HepG2 (cell line): ENCODE measurements around the gene CUL2. TPM values are rescaled to one million over a fixed set of nuclear protein-coding genes. Genes with fewer than 3 reads are reported as not detected.

ENCODE experiments used
- ATAC-seq: fragments of 200-7000 bp; cut with Tn5 transposase; 3 replicates; pipeline ENCODE4 v1.9.1; 2020; ENCODE audit warnings: mild to moderate bottlenecking, moderate library complexity
- BruUV-seq: library from RNA; stranded (reverse); fragments of 400-500 nt; replicated peaks from 2 replicates; lab custom pipeline; 2021; lab: Mats Ljungman, UMichigan
- CTCF ChIA-PET: fragments of 300-600 bp; formaldehyde crosslinking; extraction: SDS; loops from one replicate; lab custom pipeline; 2021; ENCODE audit warnings: low total read pairs, inconsistent platforms, low intra/inter-chr PET ratio; lab: Yijun Ruan, JAX
- POLR2A ChIA-PET: fragments of 350-600 bp; sonication (Branson Sonifier 250); formaldehyde crosslinking; loops from one replicate; lab custom pipeline; 2020; ENCODE audit warnings: antibody characterized with exemption, inconsistent platforms; lab: Yijun Ruan, JAX
- DNase-seq: peaks from one replicate; pipeline ENCODE4 v3.0.0-alpha.2; 2015; ENCODE audit warnings: low spot score
- FAIRE-seq: peaks from 3 replicates; lab custom pipeline; 2011; peaks lifted over from hg19 to GRCh38; lab: Jason Lieb, UNC
- H2AFZ ChIP-seq: one replicate; pipeline ENCODE4 v1.6.1; 2011; ENCODE audit warnings: low read length, inconsistent platforms
- H3K27ac ChIP-seq: fragments of 300-600 bp; 3 replicates; pipeline ENCODE4 v1.8.0; 2011; ENCODE audit warnings: mixed run types, mild to moderate bottlenecking, mixed read lengths, low read length, inconsistent platforms; ENCODE audit not compliant: insufficient read depth; ENCODE audit errors: extremely low read length
- H3K27me3 ChIP-seq, 2 experiments: fragments of 200-600 bp in 1 of 2; 2 replicates in 1 of 2; 3 replicates in 1 of 2; pipeline versions ENCODE4 v1.6.0 to v1.8.0; 2011; ENCODE audit warnings: low read length in 2 of 2, mild to moderate bottlenecking in 2 of 2, moderate library complexity in 2 of 2, inconsistent platforms in 1 of 2; ENCODE audit not compliant: insufficient read depth in 2 of 2, control insufficient read depth in 1 of 2
- H3K36me3 ChIP-seq, 2 experiments: fragments of 200-600 bp in 1 of 2; replicated peaks in 1 of 2; 2 replicates in 1 of 2; 3 replicates in 1 of 2; pipeline versions ENCODE4 v1.5.1 to v1.8.0; 2011; ENCODE audit warnings: low read length in 2 of 2, inconsistent platforms in 1 of 2; ENCODE audit not compliant: insufficient read depth in 2 of 2, control insufficient read depth in 1 of 2
- H3K4me1 ChIP-seq: 2 replicates; pipeline ENCODE4 v1.5.1; 2012; ENCODE audit warnings: low read length, inconsistent platforms; ENCODE audit not compliant: insufficient read depth
- H3K4me2 ChIP-seq: 2 replicates; pipeline ENCODE4 v1.6.0; 2011; ENCODE audit warnings: low read depth, low read length, inconsistent platforms
- H3K4me3 ChIP-seq, 3 experiments: fragments of 200-600 bp in 1 of 3; sonication (generic), shearing (Covaris generic) in 1 of 3; replicated peaks in 1 of 3; 2 replicates each; pipeline ENCODE4 v1.5.1; 2011 to 2016; ENCODE audit warnings: low read length in 3 of 3, inconsistent platforms in 2 of 3, low read depth in 2 of 3, mild to moderate bottlenecking in 2 of 3, control low read depth in 1 of 3, mixed read lengths in 1 of 3; ENCODE audit not compliant: insufficient read depth in 1 of 3
- H3K79me2 ChIP-seq: one replicate; pipeline ENCODE4 v1.6.1; 2011; ENCODE audit warnings: low read length, inconsistent platforms; ENCODE audit not compliant: insufficient read depth
- H3K9ac ChIP-seq: 2 replicates; pipeline ENCODE4 v1.6.0; 2011; ENCODE audit warnings: mild to moderate bottlenecking, low read depth, low read length, inconsistent platforms; ENCODE audit not compliant: insufficient read depth
- H3K9me3 ChIP-seq: 2 replicates; pipeline ENCODE4 v1.5.1; 2012; ENCODE audit warnings: mild to moderate bottlenecking, low read length
- H4K20me1 ChIP-seq: 2 replicates; pipeline ENCODE4 v1.6.0; 2011; ENCODE audit warnings: inconsistent platforms, mild to moderate bottlenecking, low read length, moderate library complexity; ENCODE audit not compliant: insufficient read depth
- AKAP8 ChIP-seq: sonication (generic); formaldehyde crosslinking; IDR thresholded peaks from 2 replicates; pipeline ENCODE4 v1.5.1; 2020; ENCODE audit warnings: mild to moderate bottlenecking, missing genetic modification reagents
- ARID5B ChIP-seq: IDR thresholded peaks from 2 replicates; pipeline ENCODE4 v1.4.0; 2020; ENCODE audit warnings: mild to moderate bottlenecking, missing genetic modification reagents
- E2F1 ChIP-seq: sonication (generic); formaldehyde crosslinking; IDR thresholded peaks from 2 replicates; pipeline ENCODE4 v1.5.0; 2020; ENCODE audit warnings: missing genetic modification reagents
- E2F5 ChIP-seq: sonication (generic); formaldehyde crosslinking; conservative IDR thresholded peaks from 2 replicates; pipeline ENCODE4 v1.4.0; 2020; ENCODE audit warnings: missing genetic modification reagents
- POLR2A ChIP-seq, 2 experiments: IDR thresholded peaks; 2 replicates each; pipeline ENCODE4 v1.6.1; 2011; ENCODE audit warnings: low read depth in 2 of 2, low read length in 2 of 2, mild to moderate bottlenecking in 1 of 2, moderate library complexity in 1 of 2; ENCODE audit not compliant: insufficient read depth in 1 of 2
- RFXAP ChIP-seq: sonication (generic); formaldehyde crosslinking; IDR thresholded peaks from 2 replicates; pipeline ENCODE4 v1.4.0; 2020; ENCODE audit warnings: missing genetic modification reagents, borderline replicate concordance
- TAF15 ChIP-seq: fragments of 200-400 bp; formaldehyde crosslinking; IDR thresholded peaks from one replicate; pipeline ENCODE4 v1.6.1; 2018; ENCODE audit warnings: mild to moderate bottlenecking, low read depth, low read length; ENCODE audit not compliant: poor library complexity, severe bottlenecking
- ZBTB40 ChIP-seq, 2 experiments: fragments of 450-650 bp in 1 of 2; sonication (generic) in 1 of 2; formaldehyde crosslinking in 1 of 2; IDR thresholded peaks; 2 replicates each; pipeline versions ENCODE4 v1.6.1 to v1.8.0; 2016 to 2022; ENCODE audit warnings: antibody characterized with exemption in 1 of 2, mild to moderate bottlenecking in 1 of 2, missing genetic modification reagents in 1 of 2
- ZSCAN29 ChIP-seq: sonication (generic); formaldehyde crosslinking; conservative IDR thresholded peaks from 2 replicates; pipeline ENCODE4 v1.4.0; 2020; ENCODE audit warnings: mild to moderate bottlenecking, missing genetic modification reagents
- WGBS: methylation state at CpG from one replicate; pipeline ENCODE4 v1.1.6; 2017; ENCODE audit warnings: low lambda C conversion rate; 5-methylcytosine and 5-hydroxymethylcytosine counted together
- in situ Hi-C: cut with HindIII; loops from 2 replicates; pipeline ENCODE4 v1.10.0; 2017; ENCODE audit warnings: low pct_unique_long_range_greater_than_20kb; ENCODE audit not compliant: extremely low pct_ligation_motif_present
- intact Hi-C: fragments of 100-400 bp; cut with micrococcal nuclease; formaldehyde crosslinking; loops from one replicate; pipeline ENCODE4 v1.10.0; 2022; ENCODE audit not compliant: unreplicated experiment
- polyA plus RNA-seq, 8 experiments: library from polyadenylated mRNA; depleted of rRNA in 3 of 8; stranded (reverse) in 7 of 8; unstranded in 1 of 8; fragments of >200 nt; fragmentation: Illumina TruSeq in 4 of 8; extraction: Trizol in 4 of 8; gene quantifications; 2 replicates each; pipeline versions ENCODE4 v1.2.1 to v1.2.3, GENCODE V29; 2011 to 2016; ENCODE audit warnings: low read depth in 4 of 8, missing spikeins in 1 of 8, mixed read lengths in 1 of 8; ENCODE audit not compliant: insufficient read depth in 1 of 8
- total RNA-seq, 5 experiments: library from RNA; depleted of rRNA; stranded (reverse); fragments of >200 nt; fragmentation: Illumina TruSeq; extraction: Trizol; gene quantifications; 2 replicates each; pipeline ENCODE4 v1.2.3, GENCODE V29; 2016; ENCODE audit warnings: low read depth in 1 of 5

CUL2 gene
- total and polyA plus RNA-seq, 2 of the 13 experiments (the other 11 are each of a cell fraction or from before 2014, with no cell fraction given): 9.6 to 33.1 TPM

- no peaks in the 10 kb centered on the region for H3K27me3 ChIP-seq
- ATAC-seq (no peak), FAIRE-seq (no peak), DNase-seq (no peak)
- H3K4me3 ChIP-seq: no peak overlapping the region
- H3K4me1 ChIP-seq: peaks cover 19% of the 10 kb centered on the region
- H2AFZ ChIP-seq: no peak overlapping the region
- WGBS: 80% methylated on average over 4 of the region's 4 CpGs
- H3K27ac ChIP-seq: no peak overlapping the region
- no peaks in the 10 kb centered on the region for H3K9me3 ChIP-seq
- H3K9ac ChIP-seq: no peak overlapping the region
- in situ Hi-C loops: no loop called here
- H4K20me1 ChIP-seq: no peaks in the 10 kb centered on the region
- H3K79me2 ChIP-seq: no peaks in the 10 kb centered on the region
- POLR2A ChIA-PET: no interaction called here
- intact Hi-C loops: no loop called here
- TF ChIP-seq ARID5B (CRISPR knock-in tag): no peak
- TF ChIP-seq E2F1: no peak
- TF ChIP-seq E2F5: no peak
- no peak for TF ChIP-seq TAF15
- no peak for TF ChIP-seq RFXAP (CRISPR knock-in tag)
- TF ChIP-seq ZSCAN29 (CRISPR knock-in tag): no peak
- no peak for TF ChIP-seq AKAP8 (CRISPR knock-in tag)
- TF ChIP-seq POLR2A (IDR thresholded peaks at IDR 0.05; ENCODE audit: insufficient read depth in 1 of 2, low read depth in 2 of 2, low read length in 2 of 2): no peak
- TF ChIP-seq ZBTB40 (IDR thresholded peaks at IDR 0.05): no peak
- no peak for TF ChIP-seq ZBTB40 (CRISPR knock-in tag; IDR thresholded peaks at IDR 0.05)
- CTCF ChIA-PET: no interaction called here
- H3K4me2 ChIP-seq: no peak overlapping the region
- H3K36me3 ChIP-seq: no peaks in the 10 kb centered on the region
- no TSS peak for BruUV-seq
Measured at GRCh38 chr10:35000936-35001335, 89.2 kb downstream of the CUL2 start.
